NCI-H510A (cell line): ENCODE results near the gene APBB2.
A peak's percentile ranks its signal among the peaks of the same experiment; 100 is the strongest.

Experiments
- DNase-seq: peaks from one replicate; lab custom pipeline; 2025; lab: John Stamatoyannopoulos, UW

APBB2 gene

GRCh38 chr4:41098093-41099048 lies 116.0 kb downstream of the APBB2 start:
- no peak for DNase-seq

GRCh38 chr4:41095973-41096372 lies 118.4 kb downstream of the APBB2 start:
- no peak for DNase-seq

DNA sequence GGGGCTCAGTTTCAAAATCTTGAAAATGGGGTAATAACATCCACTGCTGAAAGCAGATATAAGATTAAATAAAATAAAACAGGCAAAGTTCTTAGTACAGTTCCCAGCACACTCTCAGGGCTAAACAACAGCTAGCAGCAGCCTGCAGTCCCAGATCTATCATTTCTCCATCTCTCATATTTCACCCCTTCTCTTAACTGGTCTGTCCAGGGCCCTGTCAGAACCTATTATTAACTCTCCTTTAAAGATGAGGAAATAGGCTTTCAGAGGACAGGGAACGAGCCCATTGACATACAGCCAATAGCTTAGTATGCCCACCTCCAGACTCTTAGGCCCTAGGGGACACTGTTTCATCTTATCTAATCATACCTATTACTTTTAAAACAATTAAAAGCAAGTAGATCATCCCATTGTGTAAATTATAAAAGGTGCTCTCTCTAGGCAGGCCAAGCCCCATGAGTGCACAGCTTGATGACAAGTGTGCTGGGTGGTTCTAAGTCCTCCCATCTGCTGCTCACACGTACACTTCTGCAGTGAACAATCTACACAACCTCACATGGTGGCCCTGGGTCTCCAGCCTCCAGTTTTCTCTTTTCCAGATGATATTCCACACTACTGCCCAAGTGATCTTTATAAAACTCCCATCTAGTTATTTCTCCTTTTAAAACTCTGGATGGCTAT lies 119.0 kb downstream of the APBB2 start:
- DNase-seq = no peak

- DNase-seq = no peak
These were observed 122.2 kb downstream of the APBB2 start for GRCh38 chr4:41092128-41092527.

GRCh38 chr4:41081847-41082246 lies 132.5 kb downstream of the APBB2 start:
- no peak for DNase-seq

DNA sequence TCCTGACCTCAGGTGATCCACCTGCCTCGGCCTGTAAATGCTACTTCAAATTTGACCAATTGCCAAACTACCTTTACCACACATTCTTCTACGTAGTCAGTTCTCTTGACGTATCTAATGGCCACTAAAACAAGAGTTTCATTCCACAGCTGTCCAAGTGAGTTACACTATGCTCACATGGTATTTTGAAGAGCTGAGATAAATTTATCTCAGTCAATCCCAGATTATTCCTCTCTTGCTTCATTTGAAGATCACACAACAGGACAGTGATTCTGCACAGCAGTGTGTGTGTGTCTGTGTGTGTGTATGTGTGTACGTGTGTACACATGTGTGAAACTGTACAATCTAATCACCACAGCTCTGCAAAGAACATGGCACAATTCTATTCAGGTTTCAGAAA lies 133.4 kb downstream of the APBB2 start:
- DNase-seq = no peak

- no peak for DNase-seq
These were observed 134.3 kb downstream of the APBB2 start for GRCh38 chr4:41079881-41080560.

DNA sequence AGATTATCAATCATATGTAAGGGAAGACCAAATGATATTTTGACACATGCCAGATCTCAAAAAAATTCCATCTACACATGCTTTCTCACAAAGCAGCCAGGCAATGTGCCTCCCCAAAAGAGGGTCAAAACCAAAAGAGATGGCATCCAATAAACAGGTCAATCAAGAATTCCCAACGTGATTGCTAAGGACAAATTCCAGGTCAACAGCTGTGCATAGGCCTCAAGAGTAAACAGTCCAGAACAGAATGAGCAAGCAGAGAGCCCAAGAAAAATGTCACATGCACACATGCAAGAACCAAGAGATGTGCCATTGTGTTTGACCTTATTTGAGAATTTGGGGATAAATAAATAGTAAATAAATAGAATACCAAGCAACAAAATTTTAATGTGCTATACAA lies 136.7 kb downstream of the APBB2 start:
- no peak for DNase-seq

- DNase-seq = no peak
These were observed 137.9 kb downstream of the APBB2 start for GRCh38 chr4:41076481-41076880.

GRCh38 chr4:41074215-41074614 lies 140.1 kb downstream of the APBB2 start:
- DNase-seq = no peak

GRCh38 chr4:41072021-41072777 lies 142.1 kb downstream of the APBB2 start:
- DNase-seq = peak; percentile 21

DNA sequence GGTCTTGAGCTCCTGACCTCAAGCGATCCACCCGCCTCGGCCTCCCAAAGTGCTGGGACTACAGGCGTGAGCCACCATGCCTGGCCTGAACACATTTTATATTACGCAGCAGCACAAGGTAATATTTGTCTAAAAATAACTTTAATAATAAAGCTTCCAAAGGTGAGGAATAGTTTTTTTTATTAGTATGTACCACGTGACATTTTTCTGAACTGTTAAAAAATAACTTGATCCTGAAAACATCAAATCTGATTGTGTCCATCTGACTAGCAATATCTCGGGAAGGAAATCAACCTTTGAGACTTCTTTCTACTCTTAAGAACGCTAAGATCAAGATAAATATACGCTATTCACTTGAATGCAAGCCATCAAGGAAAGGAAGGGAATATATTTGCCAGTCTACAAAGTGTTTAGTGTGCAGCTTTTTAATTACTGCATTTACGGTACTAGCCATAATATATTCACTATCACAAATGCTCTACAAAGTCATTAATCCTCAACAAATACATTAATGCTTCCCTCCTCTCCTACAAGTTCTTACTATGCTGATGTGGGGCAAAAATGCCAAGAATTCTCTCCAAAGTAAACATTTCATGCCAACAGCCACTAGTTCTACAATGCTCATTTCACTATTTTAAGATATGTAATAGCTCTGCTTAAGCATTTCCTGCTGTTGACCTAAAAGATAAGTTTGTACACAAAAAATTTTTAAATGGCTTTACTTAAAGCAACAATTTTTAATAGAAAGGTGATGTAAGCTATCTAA lies 143.6 kb downstream of the APBB2 start:
- no peak for DNase-seq

DNA sequence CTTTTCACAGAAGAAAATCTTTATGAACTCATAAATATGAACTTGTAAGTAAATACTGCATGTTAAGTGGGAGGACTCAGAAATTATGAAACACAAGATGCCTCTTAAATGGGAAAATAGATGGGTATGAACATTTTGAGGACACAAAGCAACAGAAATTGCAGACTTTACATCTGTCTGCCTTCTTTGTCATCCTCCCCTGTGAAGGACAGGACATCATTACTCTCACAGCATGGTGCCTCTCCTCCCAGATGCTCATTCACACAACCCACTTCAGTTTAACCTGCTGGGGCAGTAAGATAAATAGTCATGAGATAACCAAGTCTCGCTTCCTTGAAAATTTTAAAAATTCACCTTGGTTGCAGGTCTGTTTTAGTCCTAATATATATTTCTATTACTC lies 144.5 kb downstream of the APBB2 start:
- DNase-seq = peak; percentile 47

- no peak for DNase-seq
These were observed 145.1 kb downstream of the APBB2 start for GRCh38 chr4:41069257-41069656.

GRCh38 chr4:41067369-41067768 lies 147.0 kb downstream of the APBB2 start:
- no peak for DNase-seq

- no peak for DNase-seq
These were observed 148.3 kb downstream of the APBB2 start for GRCh38 chr4:41066049-41066448.

GRCh38 chr4:41065434-41066006 lies 148.8 kb downstream of the APBB2 start:
- DNase-seq = no peak

GRCh38 chr4:41064953-41065352 lies 149.4 kb downstream of the APBB2 start:
- DNase-seq = no peak

DNA sequence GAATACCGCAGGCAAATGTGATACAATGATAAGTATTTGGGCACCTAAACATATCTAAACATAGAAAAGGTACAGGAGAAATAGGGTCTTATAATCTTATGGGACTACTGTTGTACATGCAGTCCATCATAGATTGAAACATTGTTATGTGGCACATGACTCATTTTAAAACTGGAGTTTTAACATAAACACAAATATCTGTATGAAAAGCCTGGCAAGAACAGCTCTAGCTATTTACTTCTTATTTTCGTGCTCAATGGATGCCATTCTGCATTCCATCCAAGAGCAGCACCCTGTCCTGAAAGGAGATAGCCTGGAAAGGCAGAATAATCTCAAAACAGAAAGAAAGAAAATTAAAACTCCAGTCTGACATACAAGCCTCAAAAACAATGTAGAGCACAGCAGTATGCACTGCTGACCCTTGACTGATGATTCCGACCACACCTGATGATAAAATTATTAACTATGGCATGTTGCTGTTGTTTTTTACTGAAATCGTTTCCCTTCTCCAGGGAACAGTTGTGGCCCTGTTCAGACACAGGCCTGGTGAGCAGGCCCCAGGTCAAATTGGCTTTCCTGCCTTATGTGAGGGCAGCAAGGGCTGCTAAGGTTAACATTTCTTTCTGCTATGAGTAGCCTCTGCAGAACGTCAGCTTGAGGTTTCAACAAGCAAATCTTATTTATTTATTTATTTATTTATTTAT lies 152.7 kb downstream of the APBB2 start:
- DNase-seq = no peak
